ENCODE measurements around the gene MYLK.

GRCh38 chr3:123627673-123628670 is 256.2 kb downstream of the MYLK start:
- TF ChIP-seq CTCF (IDR thresholded peaks at IDR 0.05; ENCODE audit: insufficient read depth, low read length) (no peak), POLR2AphosphoS5 (IDR thresholded peaks at IDR 0.05; ENCODE audit: low read depth) (no peak), GABPA (IDR thresholded peaks at IDR 0.05; ENCODE audit: low read depth) (no peak)
- TF ChIP-seq, protein P1, sequence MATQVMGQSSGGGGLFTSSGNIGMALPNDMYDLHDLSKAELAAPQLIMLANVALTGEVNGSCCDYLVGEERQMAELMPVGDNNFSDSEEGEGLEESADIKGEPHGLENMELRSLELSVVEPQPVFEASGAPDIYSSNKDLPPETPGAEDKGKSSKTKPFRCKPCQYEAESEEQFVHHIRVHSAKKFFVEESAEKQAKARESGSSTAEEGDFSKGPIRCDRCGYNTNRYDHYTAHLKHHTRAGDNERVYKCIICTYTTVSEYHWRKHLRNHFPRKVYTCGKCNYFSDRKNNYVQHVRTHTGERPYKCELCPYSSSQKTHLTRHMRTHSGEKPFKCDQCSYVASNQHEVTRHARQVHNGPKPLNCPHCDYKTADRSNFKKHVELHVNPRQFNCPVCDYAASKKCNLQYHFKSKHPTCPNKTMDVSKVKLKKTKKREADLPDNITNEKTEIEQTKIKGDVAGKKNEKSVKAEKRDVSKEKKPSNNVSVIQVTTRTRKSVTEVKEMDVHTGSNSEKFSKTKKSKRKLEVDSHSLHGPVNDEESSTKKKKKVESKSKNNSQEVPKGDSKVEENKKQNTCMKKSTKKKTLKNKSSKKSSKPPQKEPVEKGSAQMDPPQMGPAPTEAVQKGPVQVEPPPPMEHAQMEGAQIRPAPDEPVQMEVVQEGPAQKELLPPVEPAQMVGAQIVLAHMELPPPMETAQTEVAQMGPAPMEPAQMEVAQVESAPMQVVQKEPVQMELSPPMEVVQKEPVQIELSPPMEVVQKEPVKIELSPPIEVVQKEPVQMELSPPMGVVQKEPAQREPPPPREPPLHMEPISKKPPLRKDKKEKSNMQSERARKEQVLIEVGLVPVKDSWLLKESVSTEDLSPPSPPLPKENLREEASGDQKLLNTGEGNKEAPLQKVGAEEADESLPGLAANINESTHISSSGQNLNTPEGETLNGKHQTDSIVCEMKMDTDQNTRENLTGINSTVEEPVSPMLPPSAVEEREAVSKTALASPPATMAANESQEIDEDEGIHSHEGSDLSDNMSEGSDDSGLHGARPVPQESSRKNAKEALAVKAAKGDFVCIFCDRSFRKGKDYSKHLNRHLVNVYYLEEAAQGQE (IDR thresholded peaks at IDR 0.05; ENCODE audit: insufficient replicate concordance, low read depth): no peak

Data from HL-60 (cell line).